ENCODE results near the gene IQCE.

The IQCE gene

GRCh38 chr7:2651847-2652735 lies 93.3 kb downstream of the IQCE start:
- Histone ChIP-seq H3K27ac (ENCODE audit: low read depth, low read length) (no peak overlapping the region), H3K9ac (ENCODE audit: low read depth, low read length) (no peak overlapping the region), H3K4me3 (ENCODE audit: low read depth, low read length) (no peak overlapping the region), H3K9me3 (ENCODE audit: control insufficient read depth, insufficient read depth, low read length) (no peaks in the 10 kb centered on the region), H3K27me3 (ENCODE audit: control insufficient read depth, insufficient read depth, low read length) (no peaks in the 10 kb centered on the region), H3K36me3 (ENCODE audit: control insufficient read depth, insufficient read depth, low read length) (peaks cover 50% of the 10 kb centered on the region), H3K4me1 (ENCODE audit: control insufficient read depth, insufficient read depth, low read length) (no peaks in the 10 kb centered on the region)

GRCh38 chr7:2652736-2653060 lies 93.9 kb downstream of the IQCE start:
- Histone ChIP-seq H3K9ac (ENCODE audit: low read depth, low read length) (no peak overlapping the region), H3K4me3 (ENCODE audit: low read depth, low read length) (no peak overlapping the region), H3K9me3 (ENCODE audit: control insufficient read depth, insufficient read depth, low read length) (no peaks in the 10 kb centered on the region), H3K27me3 (ENCODE audit: control insufficient read depth, insufficient read depth, low read length) (no peaks in the 10 kb centered on the region), H3K36me3 (ENCODE audit: control insufficient read depth, insufficient read depth, low read length) (peaks cover 51% of the 10 kb centered on the region), H3K4me1 (ENCODE audit: control insufficient read depth, insufficient read depth, low read length) (no peaks in the 10 kb centered on the region), H3K27ac (ENCODE audit: low read depth, low read length) (no peak overlapping the region)

- Histone ChIP-seq H3K27ac (ENCODE audit: low read depth, low read length) (no peak overlapping the region), H3K9ac (ENCODE audit: low read depth, low read length) (no peak overlapping the region), H3K9me3 (ENCODE audit: control insufficient read depth, insufficient read depth, low read length) (no peaks in the 10 kb centered on the region), H3K27me3 (ENCODE audit: control insufficient read depth, insufficient read depth, low read length) (no peaks in the 10 kb centered on the region), H3K4me1 (ENCODE audit: control insufficient read depth, insufficient read depth, low read length) (no peaks in the 10 kb centered on the region), H3K36me3 (ENCODE audit: control insufficient read depth, insufficient read depth, low read length) (peaks cover 52% of the 10 kb centered on the region), H3K4me3 (ENCODE audit: low read depth, low read length) (no peak overlapping the region)
Measured at GRCh38 chr7:2654059-2654458, 95.3 kb downstream of the IQCE start.

GRCh38 chr7:2655870-2656614 lies 97.3 kb downstream of the IQCE start:
- Histone ChIP-seq H3K4me1 (ENCODE audit: control insufficient read depth, insufficient read depth, low read length) (no peaks in the 10 kb centered on the region), H3K36me3 (ENCODE audit: control insufficient read depth, insufficient read depth, low read length) (peaks cover 42% of the 10 kb centered on the region)

DNA sequence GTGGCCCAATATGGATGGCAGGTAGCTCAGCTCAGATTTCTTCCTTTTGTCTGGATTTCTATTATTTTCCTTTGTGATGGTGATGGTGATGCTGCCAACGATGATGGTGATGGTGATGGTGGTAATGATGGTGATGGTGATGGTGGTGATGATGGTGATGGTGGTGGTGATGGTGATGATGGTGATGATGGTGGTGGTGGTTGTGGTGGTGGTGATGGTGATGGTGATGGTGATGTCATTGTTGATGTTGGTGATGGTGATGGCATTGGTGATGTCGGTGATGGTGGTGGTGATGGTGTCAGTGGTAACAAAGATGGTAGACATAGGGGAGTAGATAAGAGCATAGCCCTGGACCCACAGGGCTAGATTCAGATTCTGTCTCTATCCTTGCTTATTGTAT lies 98.4 kb downstream of the IQCE start:
- Histone ChIP-seq H3K4me1 (ENCODE audit: control insufficient read depth, insufficient read depth, low read length) (no peaks in the 10 kb centered on the region), H3K4me3 (ENCODE audit: low read depth, low read length) (no peak overlapping the region), H3K9me3 (ENCODE audit: control insufficient read depth, insufficient read depth, low read length) (no peaks in the 10 kb centered on the region), H3K27ac (ENCODE audit: low read depth, low read length) (no peak overlapping the region), H3K27me3 (ENCODE audit: control insufficient read depth, insufficient read depth, low read length) (no peaks in the 10 kb centered on the region), H3K36me3 (ENCODE audit: control insufficient read depth, insufficient read depth, low read length) (peaks cover 39% of the 10 kb centered on the region), H3K9ac (ENCODE audit: low read depth, low read length) (no peak overlapping the region)

More at GRCh38 chr7:2655870-2656614, 97.3 kb downstream of the IQCE start:
- no peaks in the 10 kb centered on the region for H3K27me3 ChIP-seq (ENCODE audit: control insufficient read depth, insufficient read depth, low read length)
- no peak overlapping the region for H3K27ac ChIP-seq (ENCODE audit: low read depth, low read length)
- H3K4me3 ChIP-seq (ENCODE audit: low read depth, low read length), result no peak overlapping the region
- H3K9ac ChIP-seq (ENCODE audit: low read depth, low read length), result no peak overlapping the region
- no peaks in the 10 kb centered on the region for H3K9me3 ChIP-seq (ENCODE audit: control insufficient read depth, insufficient read depth, low read length)

DNA sequence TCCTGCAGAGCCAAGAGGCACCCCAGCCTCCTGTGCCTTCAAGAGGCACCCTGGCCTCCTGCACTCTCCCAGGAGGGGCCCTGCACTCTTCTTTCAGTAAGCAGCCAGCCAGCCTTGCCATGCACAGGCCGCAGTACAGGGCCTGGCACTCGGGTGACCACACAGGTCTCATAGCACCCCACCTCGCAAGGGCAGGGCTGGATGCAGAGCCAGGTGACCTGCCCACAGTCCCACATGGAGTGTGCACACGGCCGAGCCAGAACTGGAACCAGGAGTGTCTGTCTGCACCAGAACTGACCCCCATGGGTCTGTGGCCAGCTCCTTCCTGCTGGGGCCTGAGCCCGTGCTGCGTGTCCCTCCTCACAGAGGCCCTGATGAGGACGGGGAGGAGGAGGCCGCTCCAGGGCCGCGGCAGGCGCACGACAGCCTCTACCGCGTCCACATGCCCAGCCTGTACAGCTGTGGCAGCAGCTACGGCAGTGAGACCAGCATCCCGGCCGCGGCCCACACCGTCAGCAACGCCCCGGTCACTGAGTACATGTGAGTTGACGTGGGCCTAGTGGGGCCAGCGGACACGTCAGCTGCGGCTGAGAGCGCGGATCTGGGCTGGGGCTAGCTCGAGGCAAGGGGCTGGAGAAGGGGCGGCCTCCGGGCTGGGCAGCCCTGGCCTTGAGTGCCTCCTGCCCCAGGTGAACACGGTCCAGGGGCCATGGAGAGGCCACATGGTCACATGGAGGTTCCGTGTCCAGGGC lies 99.3 kb downstream of the IQCE start:
- Histone ChIP-seq H3K4me1 (ENCODE audit: control insufficient read depth, insufficient read depth, low read length) (no peaks in the 10 kb centered on the region), H3K9ac (ENCODE audit: low read depth, low read length) (no peak overlapping the region), H3K36me3 (ENCODE audit: control insufficient read depth, insufficient read depth, low read length) (peaks cover 39% of the 10 kb centered on the region), H3K9me3 (ENCODE audit: control insufficient read depth, insufficient read depth, low read length) (no peaks in the 10 kb centered on the region), H3K27me3 (ENCODE audit: control insufficient read depth, insufficient read depth, low read length) (no peaks in the 10 kb centered on the region), H3K4me3 (ENCODE audit: low read depth, low read length) (no peak overlapping the region), H3K27ac (ENCODE audit: low read depth, low read length) (no peak overlapping the region)

- Histone ChIP-seq H3K9me3 (ENCODE audit: control insufficient read depth, insufficient read depth, low read length) (no peaks in the 10 kb centered on the region), H3K4me3 (ENCODE audit: low read depth, low read length) (no peak overlapping the region), H3K36me3 (ENCODE audit: control insufficient read depth, insufficient read depth, low read length) (peaks cover 36% of the 10 kb centered on the region), H3K4me1 (ENCODE audit: control insufficient read depth, insufficient read depth, low read length) (no peaks in the 10 kb centered on the region), H3K27me3 (ENCODE audit: control insufficient read depth, insufficient read depth, low read length) (no peaks in the 10 kb centered on the region), H3K27ac (ENCODE audit: low read depth, low read length) (no peak overlapping the region), H3K9ac (ENCODE audit: low read depth, low read length) (no peak overlapping the region)
Measured at GRCh38 chr7:2658941-2659340, 100.2 kb downstream of the IQCE start.

DNA sequence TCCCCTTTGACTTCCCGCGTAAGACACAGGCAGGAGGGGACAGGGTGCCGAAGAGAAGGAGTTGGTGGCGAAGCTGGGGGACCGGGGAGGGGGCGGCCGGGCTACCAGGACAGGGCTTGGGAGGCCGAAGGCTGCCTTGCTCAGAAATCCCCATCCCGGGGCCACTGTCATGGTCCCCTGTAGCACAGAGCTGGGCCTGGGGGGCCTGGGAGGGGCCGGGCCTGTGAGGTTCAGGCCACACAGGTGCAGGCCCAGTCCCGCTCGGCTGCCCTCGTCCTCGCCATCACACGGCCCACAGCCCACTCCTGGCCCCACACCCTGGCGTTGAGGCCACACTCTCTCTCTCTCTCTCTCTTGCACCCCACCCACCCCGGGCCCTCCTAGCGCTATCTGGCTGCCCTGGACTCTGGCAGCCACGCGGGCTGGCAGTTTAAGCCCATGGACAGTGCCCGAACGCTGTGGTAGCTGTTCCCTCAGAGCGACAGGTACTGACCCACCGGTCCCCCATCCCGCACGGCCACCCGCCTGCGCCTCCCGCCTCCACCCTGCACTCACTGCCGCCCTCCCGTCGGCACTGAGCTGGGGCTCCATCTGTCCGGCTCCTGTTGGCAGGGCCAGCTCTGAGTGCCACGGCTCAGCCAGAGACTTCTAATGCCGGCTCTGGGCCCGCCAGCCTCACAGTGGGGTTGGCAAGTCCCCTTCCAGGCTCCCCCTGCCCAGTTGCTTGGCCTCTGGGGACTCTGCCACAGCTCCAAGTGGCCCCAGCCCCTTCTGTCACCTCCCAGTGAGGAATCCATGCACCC lies 101.0 kb downstream of the IQCE start:
- Histone ChIP-seq H3K4me1 (ENCODE audit: control insufficient read depth, insufficient read depth, low read length) (no peaks in the 10 kb centered on the region), H3K27me3 (ENCODE audit: control insufficient read depth, insufficient read depth, low read length) (no peaks in the 10 kb centered on the region), H3K4me3 (ENCODE audit: low read depth, low read length) (no peak overlapping the region), H3K36me3 (ENCODE audit: control insufficient read depth, insufficient read depth, low read length) (peaks cover 34% of the 10 kb centered on the region), H3K9ac (ENCODE audit: low read depth, low read length) (no peak overlapping the region), H3K27ac (ENCODE audit: low read depth, low read length) (no peak overlapping the region), H3K9me3 (ENCODE audit: control insufficient read depth, insufficient read depth, low read length) (no peaks in the 10 kb centered on the region)

DNA sequence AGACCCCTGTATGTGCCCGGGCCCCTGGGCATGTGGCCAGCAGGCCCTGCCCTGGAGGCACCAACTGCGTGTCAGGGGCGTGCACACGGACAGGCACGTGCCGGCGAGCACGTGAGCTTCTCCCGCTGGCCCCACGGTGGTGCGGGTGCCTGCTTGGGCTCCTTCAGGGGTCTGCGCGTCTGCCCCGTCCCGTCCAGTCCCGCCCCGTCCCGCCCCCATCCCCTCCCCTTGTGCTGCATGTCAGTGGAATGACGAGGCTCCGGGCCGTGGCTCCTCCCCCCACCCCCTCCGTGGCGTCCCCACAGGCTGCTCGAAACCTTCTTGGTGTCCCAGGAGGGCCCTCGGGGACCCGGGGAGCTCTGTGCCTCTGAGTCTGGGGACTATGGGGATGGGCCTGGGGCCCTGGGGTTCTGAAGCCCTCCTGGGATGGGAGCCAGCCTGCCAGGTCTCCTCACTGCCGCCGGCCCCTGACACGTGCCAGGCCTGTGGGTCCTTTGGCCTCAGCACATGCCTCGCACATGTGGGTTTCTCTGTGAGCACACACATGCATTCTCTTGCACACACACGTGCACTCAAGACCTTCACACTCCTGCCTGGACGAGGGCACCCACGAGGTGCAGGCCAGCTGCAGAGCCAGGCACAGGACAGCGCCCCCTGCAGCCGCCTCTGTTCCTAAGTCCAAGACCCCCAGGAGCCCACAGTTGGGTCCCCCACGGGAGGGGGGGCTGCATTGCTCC lies 101.7 kb downstream of the IQCE start:
- H3K4me1 ChIP-seq (ENCODE audit: control insufficient read depth, insufficient read depth, low read length), result no peaks in the 10 kb centered on the region
- peaks cover 34% of the 10 kb centered on the region for H3K36me3 ChIP-seq (ENCODE audit: control insufficient read depth, insufficient read depth, low read length)
- no peaks in the 10 kb centered on the region for H3K9me3 ChIP-seq (ENCODE audit: control insufficient read depth, insufficient read depth, low read length)
- H3K9ac ChIP-seq (ENCODE audit: low read depth, low read length), result no peak overlapping the region
- H3K27me3 ChIP-seq (ENCODE audit: control insufficient read depth, insufficient read depth, low read length), result no peaks in the 10 kb centered on the region
- H3K4me3 ChIP-seq (ENCODE audit: low read depth, low read length), result no peak overlapping the region
- H3K27ac ChIP-seq (ENCODE audit: low read depth, low read length), result no peak overlapping the region

GRCh38 chr7:2661096-2661449 lies 102.3 kb downstream of the IQCE start:
- no peaks in the 10 kb centered on the region for H3K4me1 ChIP-seq (ENCODE audit: control insufficient read depth, insufficient read depth, low read length)
- H3K27ac ChIP-seq (ENCODE audit: low read depth, low read length), result no peak overlapping the region
- no peak overlapping the region for H3K9ac ChIP-seq (ENCODE audit: low read depth, low read length)
- no peaks in the 10 kb centered on the region for H3K9me3 ChIP-seq (ENCODE audit: control insufficient read depth, insufficient read depth, low read length)
- no peaks in the 10 kb centered on the region for H3K27me3 ChIP-seq (ENCODE audit: control insufficient read depth, insufficient read depth, low read length)
- H3K4me3 ChIP-seq (ENCODE audit: low read depth, low read length), result no peak overlapping the region
- H3K36me3 ChIP-seq (ENCODE audit: control insufficient read depth, insufficient read depth, low read length), result peaks cover 34% of the 10 kb centered on the region
